ENCODE measurements around the gene CASR.

The CASR gene

GRCh38 chr3:122151480-122151879 is 32.0 kb upstream of the CASR start:
- TF ChIP-seq TAF1 (IDR thresholded peaks at IDR 0.05; ENCODE audit: low read depth): no peak
- no peak for TF ChIP-seq ZBTB7A (IDR thresholded peaks at IDR 0.05; ENCODE audit: low read depth)
- no peak for TF ChIP-seq CREB1 (IDR thresholded peaks at IDR 0.05; ENCODE audit: low read depth)
- no peak for TF ChIP-seq TEAD4 (IDR thresholded peaks at IDR 0.05)
- no peak for TF ChIP-seq TCF12 (IDR thresholded peaks at IDR 0.05; ENCODE audit: low read depth)
- no peak for TF ChIP-seq RAD21 (IDR thresholded peaks at IDR 0.05; ENCODE audit: low read depth)
- TF ChIP-seq CEBPB (IDR thresholded peaks at IDR 0.05): no peak
- no peak for TF ChIP-seq FOXM1 (IDR thresholded peaks at IDR 0.05; ENCODE audit: borderline replicate concordance, low read depth)
- TF ChIP-seq MAX (IDR thresholded peaks at IDR 0.05): no peak
- TF ChIP-seq EP300 (IDR thresholded peaks at IDR 0.05; ENCODE audit: borderline replicate concordance): no peak
- no peak for TF ChIP-seq EGR1 (IDR thresholded peaks at IDR 0.05)
- TF ChIP-seq NFIC (IDR thresholded peaks at IDR 0.05): no peak
- TF ChIP-seq, protein P1, sequence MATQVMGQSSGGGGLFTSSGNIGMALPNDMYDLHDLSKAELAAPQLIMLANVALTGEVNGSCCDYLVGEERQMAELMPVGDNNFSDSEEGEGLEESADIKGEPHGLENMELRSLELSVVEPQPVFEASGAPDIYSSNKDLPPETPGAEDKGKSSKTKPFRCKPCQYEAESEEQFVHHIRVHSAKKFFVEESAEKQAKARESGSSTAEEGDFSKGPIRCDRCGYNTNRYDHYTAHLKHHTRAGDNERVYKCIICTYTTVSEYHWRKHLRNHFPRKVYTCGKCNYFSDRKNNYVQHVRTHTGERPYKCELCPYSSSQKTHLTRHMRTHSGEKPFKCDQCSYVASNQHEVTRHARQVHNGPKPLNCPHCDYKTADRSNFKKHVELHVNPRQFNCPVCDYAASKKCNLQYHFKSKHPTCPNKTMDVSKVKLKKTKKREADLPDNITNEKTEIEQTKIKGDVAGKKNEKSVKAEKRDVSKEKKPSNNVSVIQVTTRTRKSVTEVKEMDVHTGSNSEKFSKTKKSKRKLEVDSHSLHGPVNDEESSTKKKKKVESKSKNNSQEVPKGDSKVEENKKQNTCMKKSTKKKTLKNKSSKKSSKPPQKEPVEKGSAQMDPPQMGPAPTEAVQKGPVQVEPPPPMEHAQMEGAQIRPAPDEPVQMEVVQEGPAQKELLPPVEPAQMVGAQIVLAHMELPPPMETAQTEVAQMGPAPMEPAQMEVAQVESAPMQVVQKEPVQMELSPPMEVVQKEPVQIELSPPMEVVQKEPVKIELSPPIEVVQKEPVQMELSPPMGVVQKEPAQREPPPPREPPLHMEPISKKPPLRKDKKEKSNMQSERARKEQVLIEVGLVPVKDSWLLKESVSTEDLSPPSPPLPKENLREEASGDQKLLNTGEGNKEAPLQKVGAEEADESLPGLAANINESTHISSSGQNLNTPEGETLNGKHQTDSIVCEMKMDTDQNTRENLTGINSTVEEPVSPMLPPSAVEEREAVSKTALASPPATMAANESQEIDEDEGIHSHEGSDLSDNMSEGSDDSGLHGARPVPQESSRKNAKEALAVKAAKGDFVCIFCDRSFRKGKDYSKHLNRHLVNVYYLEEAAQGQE (IDR thresholded peaks at IDR 0.05; ENCODE audit: low read depth): no peak

DNA sequence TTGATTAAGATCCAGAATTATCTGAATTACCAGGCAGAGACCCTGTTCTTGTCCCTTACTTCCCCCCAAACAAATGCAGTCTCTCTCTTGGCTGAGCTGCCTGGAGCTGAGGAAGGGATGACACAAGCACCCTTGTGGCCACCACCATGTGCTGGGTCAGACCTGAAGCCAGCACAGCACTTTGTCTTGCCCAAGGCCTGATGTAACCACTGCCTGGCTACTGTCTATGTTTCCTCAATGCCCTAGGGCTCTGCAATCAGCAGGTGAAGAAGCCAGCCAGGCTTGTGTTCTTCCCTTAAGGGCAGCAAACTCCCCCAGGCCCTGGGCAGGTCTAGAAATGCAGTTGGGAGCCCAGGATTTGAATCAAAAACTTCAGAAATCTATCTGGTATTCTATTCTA is 15.8 kb upstream of the CASR start:
- TF ChIP-seq, protein P2, sequence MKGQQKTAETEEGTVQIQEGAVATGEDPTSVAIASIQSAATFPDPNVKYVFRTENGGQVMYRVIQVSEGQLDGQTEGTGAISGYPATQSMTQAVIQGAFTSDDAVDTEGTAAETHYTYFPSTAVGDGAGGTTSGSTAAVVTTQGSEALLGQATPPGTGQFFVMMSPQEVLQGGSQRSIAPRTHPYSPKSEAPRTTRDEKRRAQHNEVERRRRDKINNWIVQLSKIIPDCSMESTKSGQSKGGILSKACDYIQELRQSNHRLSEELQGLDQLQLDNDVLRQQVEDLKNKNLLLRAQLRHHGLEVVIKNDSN (IDR thresholded peaks at IDR 0.05): no peak
- TF ChIP-seq CREB1 (IDR thresholded peaks at IDR 0.05; ENCODE audit: low read depth) (no peak), YY1 (IDR thresholded peaks at IDR 0.05; ENCODE audit: low read depth) (no peak), FOXM1 (IDR thresholded peaks at IDR 0.05; ENCODE audit: borderline replicate concordance, low read depth) (no peak), CEBPB (IDR thresholded peaks at IDR 0.05) (no peak), EGR1 (IDR thresholded peaks at IDR 0.05) (no peak), EP300 (IDR thresholded peaks at IDR 0.05; ENCODE audit: borderline replicate concordance) (no peak), TAF1 (IDR thresholded peaks at IDR 0.05; ENCODE audit: low read depth) (no peak), ZBTB7A (IDR thresholded peaks at IDR 0.05; ENCODE audit: low read depth) (no peak), NFIC (IDR thresholded peaks at IDR 0.05) (no peak), RAD21 (IDR thresholded peaks at IDR 0.05; ENCODE audit: low read depth) (no peak), TEAD4 (IDR thresholded peaks at IDR 0.05) (no peak), TCF12 (IDR thresholded peaks at IDR 0.05; ENCODE audit: low read depth) (no peak), MAX (IDR thresholded peaks at IDR 0.05) (no peak)
- TF ChIP-seq, protein P1 (IDR thresholded peaks at IDR 0.05; ENCODE audit: low read depth): no peak

DNA sequence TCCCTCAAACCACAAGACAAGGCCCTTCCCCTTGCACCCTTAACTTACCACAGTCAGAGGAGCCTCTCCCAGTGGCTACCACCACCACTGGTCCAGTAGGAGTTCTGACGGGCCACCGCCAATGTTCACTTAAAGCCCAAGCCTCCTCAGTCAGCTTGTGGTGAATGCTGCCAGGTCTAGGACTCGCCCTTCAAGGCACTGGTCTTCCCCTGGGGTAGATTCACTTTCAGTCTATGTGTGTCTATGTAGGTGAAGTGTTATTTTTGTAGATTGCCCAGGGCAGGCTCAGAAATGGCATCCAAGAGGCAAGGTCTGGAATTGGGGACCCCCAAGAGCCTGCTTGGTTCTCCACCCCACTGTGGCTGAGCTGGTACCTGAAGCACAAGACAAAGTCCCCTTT is 15.4 kb upstream of the CASR start:
- TF ChIP-seq CEBPB (IDR thresholded peaks at IDR 0.05): no peak

DNA sequence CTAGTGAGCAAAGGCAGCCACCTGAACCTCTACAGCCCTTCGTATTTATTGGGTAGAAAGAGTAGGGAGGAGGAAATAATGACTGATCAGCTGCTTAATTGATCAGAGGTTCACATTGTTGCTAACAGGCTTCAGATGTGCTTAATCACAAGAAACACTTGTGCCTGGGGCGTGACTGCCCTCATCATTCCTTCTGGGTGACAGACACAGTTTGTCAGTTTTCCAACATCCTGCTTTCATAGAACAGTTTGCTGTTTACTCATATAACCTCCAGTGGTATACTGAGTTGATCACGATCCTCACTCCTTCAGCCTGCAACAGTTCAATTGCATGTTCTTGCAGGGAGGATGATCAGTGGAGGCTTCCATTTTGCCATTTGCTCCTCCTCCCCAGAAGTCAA is 13.6 kb upstream of the CASR start:
- TF ChIP-seq RAD21 (IDR thresholded peaks at IDR 0.05; ENCODE audit: low read depth): no peak
- no peak for TF ChIP-seq EGR1 (IDR thresholded peaks at IDR 0.05)
- no peak for TF ChIP-seq ZBTB7A (IDR thresholded peaks at IDR 0.05; ENCODE audit: low read depth)
- TF ChIP-seq FOXM1 (IDR thresholded peaks at IDR 0.05; ENCODE audit: borderline replicate concordance, low read depth): no peak
- TF ChIP-seq TCF12 (IDR thresholded peaks at IDR 0.05; ENCODE audit: low read depth): no peak
- TF ChIP-seq EP300 (IDR thresholded peaks at IDR 0.05; ENCODE audit: borderline replicate concordance): no peak
- TF ChIP-seq, protein P2 (IDR thresholded peaks at IDR 0.05): no peak
- TF ChIP-seq YY1 (IDR thresholded peaks at IDR 0.05; ENCODE audit: low read depth): no peak
- TF ChIP-seq, protein P1 (IDR thresholded peaks at IDR 0.05; ENCODE audit: low read depth): no peak
- no peak for TF ChIP-seq CREB1 (IDR thresholded peaks at IDR 0.05; ENCODE audit: low read depth)
- no peak for TF ChIP-seq MAX (IDR thresholded peaks at IDR 0.05)
- TF ChIP-seq TAF1 (IDR thresholded peaks at IDR 0.05; ENCODE audit: low read depth): no peak
- no peak for TF ChIP-seq NFIC (IDR thresholded peaks at IDR 0.05)
- TF ChIP-seq CEBPB (IDR thresholded peaks at IDR 0.05): no peak
